KOPT-K1 (cell line): ENCODE measurements around the gene ARID2.

Experiments
- H3K27ac ChIP-seq: fragments of 200-600 bp; sonication (generic); 2 replicates; pipeline ENCODE4 v1.5.1; 2016; ENCODE audit warnings: antibody characterized with exemption, mild to moderate bottlenecking, low read depth, low read length; ENCODE audit not compliant: poor library complexity, severe bottlenecking
- H3K36me3 ChIP-seq: fragments of 200-600 bp; sonication (generic); 2 replicates; pipeline ENCODE4 v1.5.1; 2017; ENCODE audit warnings: antibody characterized with exemption, mild to moderate bottlenecking, low read length, moderate library complexity; ENCODE audit not compliant: insufficient read depth
- H3K9me3 ChIP-seq: fragments of 200-600 bp; sonication (generic); 2 replicates; pipeline ENCODE4 v1.5.1; 2017; ENCODE audit warnings: antibody characterized with exemption, low read length, mild to moderate bottlenecking; ENCODE audit not compliant: insufficient read depth, poor library complexity, severe bottlenecking

Gene ARID2

DNA sequence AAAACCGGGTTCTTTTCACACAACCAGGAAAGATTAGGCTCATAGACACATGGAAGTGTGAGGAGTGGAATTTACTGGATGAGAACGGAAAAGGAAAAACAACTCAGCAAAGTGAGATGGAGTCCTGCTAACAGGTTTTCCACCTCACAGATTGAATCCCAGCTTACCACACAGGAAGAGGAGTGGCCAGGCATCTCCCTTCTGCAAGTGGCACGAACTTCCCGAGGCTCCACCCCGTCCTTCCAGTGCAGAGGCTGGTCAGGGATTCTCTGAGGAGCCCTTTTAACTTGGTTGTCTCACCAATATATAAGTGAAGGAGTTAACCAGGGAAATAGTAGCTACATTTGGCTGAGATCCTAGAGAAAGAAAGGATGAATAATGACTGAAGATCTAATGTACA lies 158.0 kb downstream of the ARID2 start:
- Histone ChIP-seq H3K27ac (no peak overlapping the region), H3K36me3 (peaks cover 67% of the 10 kb centered on the region), H3K9me3 (peaks cover 25% of the 10 kb centered on the region)

DNA sequence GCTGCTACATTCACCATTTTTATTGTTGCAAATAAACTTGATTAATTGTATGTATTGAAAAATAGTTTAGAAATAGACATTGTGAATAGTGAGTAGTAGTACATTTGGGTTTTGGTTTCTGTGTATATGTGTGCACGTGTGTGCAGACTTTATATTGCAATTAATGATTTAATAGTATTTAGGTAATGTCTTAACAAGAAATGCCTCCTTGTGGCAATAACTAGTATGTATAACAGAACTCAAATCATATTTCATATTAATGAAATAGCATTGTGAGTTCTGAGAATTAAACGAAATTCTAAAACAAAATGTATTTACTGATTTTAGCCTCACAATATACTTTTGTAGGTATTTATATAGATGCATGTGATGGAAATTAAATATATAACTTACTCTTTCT lies 160.8 kb downstream of the ARID2 start:
- Histone ChIP-seq H3K36me3 (peaks cover 67% of the 10 kb centered on the region), H3K27ac (no peak overlapping the region), H3K9me3 (peaks cover 8% of the 10 kb centered on the region)

GRCh38 chr12:45893240-45893639 lies 163.7 kb downstream of the ARID2 start:
- Histone ChIP-seq H3K9me3 (no peaks in the 10 kb centered on the region), H3K36me3 (peaks cover 71% of the 10 kb centered on the region), H3K27ac (no peak overlapping the region)

DNA sequence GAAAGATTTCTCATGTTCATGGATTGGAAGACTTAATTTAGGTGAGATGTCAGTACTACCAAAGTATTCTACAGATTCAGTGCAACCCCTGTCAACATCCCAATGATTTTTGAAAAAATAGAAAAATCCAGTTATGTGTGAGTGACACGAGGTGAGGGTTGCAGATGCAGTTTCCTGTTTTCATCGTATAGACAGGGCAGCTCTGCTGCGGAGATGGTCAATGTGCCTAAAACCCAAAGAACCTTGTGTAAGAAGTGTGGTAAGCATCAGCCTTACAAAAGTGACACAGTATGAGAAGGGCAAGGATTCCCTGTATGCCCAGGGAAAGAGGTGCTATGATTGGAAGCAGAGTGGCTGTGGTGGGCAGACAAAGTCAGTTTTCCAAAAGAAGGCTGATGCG lies 166.5 kb downstream of the ARID2 start:
- Histone ChIP-seq H3K36me3 (peaks cover 84% of the 10 kb centered on the region), H3K27ac (no peak overlapping the region), H3K9me3 (no peaks in the 10 kb centered on the region)

- H3K27ac ChIP-seq, result no peak overlapping the region
- H3K36me3 ChIP-seq, result peaks cover 70% of the 10 kb centered on the region
- no peaks in the 10 kb centered on the region for H3K9me3 ChIP-seq
These were observed 168.6 kb downstream of the ARID2 start for GRCh38 chr12:45898094-45898493.

GRCh38 chr12:45907955-45908354 lies 178.4 kb downstream of the ARID2 start:
- Histone ChIP-seq H3K36me3 (peaks cover 61% of the 10 kb centered on the region), H3K9me3 (no peaks in the 10 kb centered on the region), H3K27ac (no peak overlapping the region)

- H3K27ac ChIP-seq, result no peak overlapping the region
- H3K9me3 ChIP-seq, result no peaks in the 10 kb centered on the region
- peaks cover 49% of the 10 kb centered on the region for H3K36me3 ChIP-seq
These were observed 179.7 kb downstream of the ARID2 start for GRCh38 chr12:45909041-45909713.

GRCh38 chr12:45912774-45913173 lies 183.3 kb downstream of the ARID2 start:
- Histone ChIP-seq H3K9me3 (no peaks in the 10 kb centered on the region), H3K27ac (no peak overlapping the region), H3K36me3 (peaks cover 24% of the 10 kb centered on the region)

- no peaks in the 10 kb centered on the region for H3K9me3 ChIP-seq
- H3K27ac ChIP-seq, result no peak overlapping the region
- H3K36me3 ChIP-seq, result peaks cover 25% of the 10 kb centered on the region
These were observed 184.1 kb downstream of the ARID2 start for GRCh38 chr12:45913631-45914030.

- no peak overlapping the region for H3K27ac ChIP-seq
These were observed 184.6 kb downstream of the ARID2 start for GRCh38 chr12:45914090-45914489.

DNA sequence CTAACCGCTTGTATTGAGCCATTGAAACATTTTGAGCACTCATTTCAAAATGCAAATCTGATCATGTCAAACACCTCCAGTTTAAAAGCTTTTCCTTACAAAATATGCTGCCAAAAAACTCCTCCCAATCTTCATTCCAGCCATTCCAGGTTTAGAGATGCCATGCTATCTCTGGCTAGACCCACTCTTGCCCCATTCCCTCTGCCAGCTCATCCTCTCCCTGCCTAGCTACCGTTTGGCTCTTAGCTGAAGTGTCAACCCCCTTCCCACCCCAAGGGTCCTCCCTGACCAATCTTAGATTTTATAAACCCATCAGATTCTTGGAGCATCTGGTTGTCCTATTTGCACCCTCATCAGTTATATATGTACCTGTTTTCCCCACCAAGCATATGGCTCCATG lies 185.9 kb downstream of the ARID2 start:
- Histone ChIP-seq H3K36me3 (peaks cover 32% of the 10 kb centered on the region), H3K27ac (no peak overlapping the region), H3K9me3 (no peaks in the 10 kb centered on the region)

More at GRCh38 chr12:45914090-45914489, 184.6 kb downstream of the ARID2 start:
- Histone ChIP-seq H3K9me3 (no peaks in the 10 kb centered on the region), H3K36me3 (peaks cover 25% of the 10 kb centered on the region)

- peaks cover 66% of the 10 kb centered on the region for H3K36me3 ChIP-seq
- no peaks in the 10 kb centered on the region for H3K9me3 ChIP-seq
- H3K27ac ChIP-seq, result no peak overlapping the region
These were observed 189.3 kb downstream of the ARID2 start for GRCh38 chr12:45918818-45919217.

GRCh38 chr12:45928309-45928708 lies 198.8 kb downstream of the ARID2 start:
- H3K9me3 ChIP-seq, result no peaks in the 10 kb centered on the region
- peaks cover 100% of the 10 kb centered on the region for H3K36me3 ChIP-seq
- no peak overlapping the region for H3K27ac ChIP-seq

DNA sequence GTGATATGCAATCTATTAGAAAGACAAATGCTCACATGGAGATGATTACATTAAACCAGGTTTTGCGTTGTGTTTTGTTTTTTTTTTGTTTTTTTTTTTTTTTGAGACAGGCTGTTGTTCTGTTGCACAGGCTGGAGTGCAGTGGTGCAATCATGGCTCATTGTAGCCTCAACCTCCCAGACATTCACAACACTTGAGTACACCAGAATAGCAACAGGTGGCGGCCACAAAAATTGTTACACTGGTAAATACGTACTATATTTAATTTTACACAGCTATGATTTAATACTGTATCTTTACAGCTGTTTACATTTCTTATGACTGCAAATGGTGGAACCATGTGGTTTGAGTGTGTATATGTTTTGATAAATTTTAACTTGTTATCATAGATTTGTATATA lies 200.9 kb downstream of the ARID2 start:
- Histone ChIP-seq H3K27ac (no peak overlapping the region), H3K9me3 (no peaks in the 10 kb centered on the region), H3K36me3 (peaks cover 89% of the 10 kb centered on the region)

- H3K36me3 ChIP-seq, result peaks cover 71% of the 10 kb centered on the region
- no peak overlapping the region for H3K27ac ChIP-seq
- no peaks in the 10 kb centered on the region for H3K9me3 ChIP-seq
These were observed 204.0 kb downstream of the ARID2 start for GRCh38 chr12:45933504-45933903.

DNA sequence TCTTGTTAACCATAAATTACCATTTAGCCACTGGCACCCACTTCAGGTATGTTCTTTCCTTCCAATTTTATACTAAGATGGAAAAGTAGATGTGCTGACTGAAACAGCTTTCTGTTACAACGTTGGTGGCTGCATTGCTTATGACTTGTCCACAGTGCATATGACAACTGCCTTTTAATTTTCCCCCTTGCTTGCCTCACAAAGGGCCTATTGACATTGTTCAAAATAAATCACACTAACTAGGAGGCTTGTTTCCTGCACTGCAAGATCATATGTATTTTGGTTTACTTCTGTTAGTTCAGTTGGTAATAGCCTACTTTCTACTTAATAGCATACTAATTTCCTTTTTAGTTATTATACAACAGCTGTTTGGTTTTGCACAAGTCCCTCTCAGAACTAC lies 205.4 kb downstream of the ARID2 start:
- no peak overlapping the region for H3K27ac ChIP-seq
- H3K9me3 ChIP-seq, result no peaks in the 10 kb centered on the region
- peaks cover 68% of the 10 kb centered on the region for H3K36me3 ChIP-seq
